ENCODE results near the gene RB1.

DNA sequence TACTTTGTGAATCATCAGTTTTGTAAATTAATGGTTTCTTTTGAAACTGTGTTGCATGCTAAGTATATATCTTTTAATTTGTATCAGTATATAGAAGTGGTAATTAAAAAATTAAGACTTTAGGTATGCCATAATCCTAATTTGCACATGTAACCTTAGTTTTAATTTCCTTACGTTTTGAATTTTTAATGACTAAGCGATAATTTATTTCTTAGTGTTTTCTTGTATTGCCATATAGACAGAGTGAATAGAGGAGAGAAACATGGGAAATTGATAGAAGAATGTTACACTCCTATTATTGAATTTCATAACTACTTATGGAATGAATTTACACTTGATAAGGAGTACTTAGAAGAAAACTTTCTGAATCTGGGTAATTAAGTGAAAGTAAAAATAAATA, 79.8 kb downstream of the RB1 start:
- no peak for TF ChIP-seq GATA2 (IDR thresholded peaks at IDR 0.05; ENCODE audit: low read depth, low read length)
- no peak for TF ChIP-seq GATA3 (IDR thresholded peaks at IDR 0.05; ENCODE audit: low read depth, low read length)
